Left ventricle myocardium inferior (tissue), 1 donor: ENCODE measurements around the gene AUTS2. TPM values are rescaled to one million over a fixed set of nuclear protein-coding genes. Genes with fewer than 3 reads are reported as not detected.

Experiments used
- DNase-seq: peaks from one replicate; pipeline ENCODE4 v3.0.0-alpha.2; 2020
- H3K27ac ChIP-seq: fragments of 200-600 bp; replicated peaks from 2 replicates; pipeline ENCODE4 v1.8.0; 2021
- H3K27me3 ChIP-seq: fragments of 200-600 bp; 2 replicates; pipeline ENCODE4 v1.8.0; 2021; ENCODE audit warnings: low read depth
- H3K36me3 ChIP-seq: fragments of 200-600 bp; 2 replicates; pipeline ENCODE4 v1.8.0; 2021
- H3K4me1 ChIP-seq: fragments of 200-600 bp; 2 replicates; pipeline ENCODE4 v1.8.0; 2021
- H3K4me3 ChIP-seq: fragments of 200-600 bp; 2 replicates; pipeline ENCODE4 v1.8.0; 2021; ENCODE audit warnings: mild to moderate bottlenecking, moderate library complexity
- H3K9me3 ChIP-seq: fragments of 200-600 bp; replicated peaks from 2 replicates; pipeline ENCODE4 v1.8.0; 2021
- CTCF ChIP-seq: fragments of 200-600 bp; IDR thresholded peaks from 2 replicates; pipeline ENCODE4 v1.8.0; 2021; ENCODE audit warnings: antibody characterized with exemption, mild to moderate bottlenecking, borderline replicate concordance
- intact Hi-C: fragments of 100-400 bp; cut with micrococcal nuclease; formaldehyde crosslinking; loops from one replicate; pipeline ENCODE4 v1.11.0; 2022
- total RNA-seq: library from RNA; stranded (reverse); fragmentation: NEBNext Ultra II Directional; extraction: Animal tissue kit (Norgen Biotek cat#: 25700); gene quantifications from one replicate; pipeline ENCODE4 v1.2.1, GENCODE V29; 2021
- donor health status: DM: no; HTN: yes; CAD: no; lungs with severe emphysema.

AUTS2 gene
- total RNA-seq, 1 donor from 2014 or later: 10.5 TPM

DNA sequence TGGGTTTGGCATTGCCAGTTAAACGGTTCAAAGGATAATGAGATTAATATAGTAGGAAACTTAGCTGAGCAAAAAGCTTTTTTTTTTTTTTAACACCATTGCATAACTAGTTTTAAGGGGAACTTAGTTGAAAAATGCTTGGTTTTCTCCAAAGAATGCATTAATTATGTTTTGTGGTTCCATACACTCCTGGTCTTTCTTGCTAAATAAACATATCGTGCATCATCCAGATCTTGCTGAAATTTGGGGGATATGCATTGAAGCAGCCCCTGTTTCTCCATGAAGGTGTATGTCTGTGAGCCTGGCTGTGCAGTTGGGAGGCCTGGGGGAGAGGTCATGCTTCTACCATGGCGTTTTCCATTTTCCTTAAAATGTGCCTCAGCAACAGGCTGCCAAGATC, 975.4 kb downstream of the AUTS2 start:
- Histone ChIP-seq H3K36me3 (no peaks in the 10 kb centered on the region), H3K4me3 (no peak overlapping the region), H3K27me3 (no peaks in the 10 kb centered on the region), H3K27ac (no peak overlapping the region), H3K9me3 (no peaks in the 10 kb centered on the region), H3K4me1 (peaks cover 18% of the 10 kb centered on the region)
- intact Hi-C loops: no loop called here
- no peak for TF ChIP-seq CTCF
- no peak for DNase-seq

DNA sequence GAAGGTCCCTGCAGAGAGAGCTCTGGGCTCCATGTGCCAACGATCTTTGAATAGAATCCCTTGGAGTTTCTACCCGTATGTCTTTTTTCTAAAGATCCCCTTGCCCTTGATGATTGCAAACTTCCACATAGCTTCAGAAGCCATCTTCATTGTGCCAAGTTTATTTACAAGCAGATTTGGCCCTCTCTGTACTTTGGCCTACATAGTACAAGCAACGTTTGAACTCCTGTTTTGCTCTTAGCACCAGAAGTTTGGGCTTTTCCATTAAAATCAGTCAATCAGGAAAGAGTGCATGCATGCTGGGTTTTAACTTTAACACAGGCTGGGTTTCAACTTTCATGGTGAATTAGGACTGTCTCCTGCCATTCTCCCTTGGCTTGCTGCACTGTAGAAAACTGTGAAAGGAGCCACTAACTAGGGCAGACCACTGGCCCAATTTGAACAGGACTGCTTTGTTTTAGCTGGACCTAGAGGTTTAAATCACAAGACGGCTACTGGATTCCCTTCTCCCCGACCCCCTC, 976.1 kb downstream of the AUTS2 start:
- Histone ChIP-seq H3K27ac (no peak overlapping the region), H3K27me3 (no peaks in the 10 kb centered on the region), H3K4me3 (no peak overlapping the region), H3K9me3 (no peaks in the 10 kb centered on the region), H3K36me3 (no peaks in the 10 kb centered on the region), H3K4me1 (peaks cover 11% of the 10 kb centered on the region)
- no peak for DNase-seq
- intact Hi-C loops: no loop called here
- no peak for TF ChIP-seq CTCF

GRCh38 chr7:70574970-70575799, 976.9 kb downstream of the AUTS2 start:
- intact Hi-C loops: no loop called here
- H3K9me3 ChIP-seq: no peaks in the 10 kb centered on the region
- no peak for DNase-seq

GRCh38 chr7:70577078-70577477, 978.8 kb downstream of the AUTS2 start:
- no peak overlapping the region for H3K27ac ChIP-seq
- no peaks in the 10 kb centered on the region for H3K27me3 ChIP-seq
- H3K4me1 ChIP-seq: no peaks in the 10 kb centered on the region
- H3K4me3 ChIP-seq: no peak overlapping the region
- intact Hi-C loops: no loop called here
- no peaks in the 10 kb centered on the region for H3K9me3 ChIP-seq
- no peak for TF ChIP-seq CTCF
- no peaks in the 10 kb centered on the region for H3K36me3 ChIP-seq
- DNase-seq: no peak

More at GRCh38 chr7:70574970-70575799, 976.9 kb downstream of the AUTS2 start:
- Histone ChIP-seq H3K4me3 (no peak overlapping the region), H3K27me3 (no peaks in the 10 kb centered on the region), H3K27ac (no peak overlapping the region), H3K4me1 (peaks cover 3% of the 10 kb centered on the region), H3K36me3 (no peaks in the 10 kb centered on the region)
- no peak for TF ChIP-seq CTCF

DNA sequence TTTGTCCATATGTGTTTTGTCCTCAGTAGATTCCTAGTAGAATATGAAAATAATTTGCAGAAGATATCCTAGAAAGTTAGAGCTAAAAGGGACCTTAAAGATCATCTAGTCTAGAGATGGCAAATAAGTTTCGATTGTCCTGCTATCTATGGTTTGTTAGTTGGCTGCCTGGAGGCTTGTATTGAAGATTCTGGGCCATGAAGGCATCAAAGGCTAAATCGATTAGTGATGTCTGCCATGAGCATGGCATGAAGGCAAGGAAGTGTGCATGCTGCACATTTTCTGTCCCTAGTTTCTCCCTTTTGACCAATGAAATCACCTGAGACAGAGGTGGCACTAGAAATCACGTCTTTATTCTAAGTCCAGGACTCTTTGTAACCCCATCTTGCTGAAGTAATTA, 979.9 kb downstream of the AUTS2 start:
- no peaks in the 10 kb centered on the region for H3K9me3 ChIP-seq
- TF ChIP-seq CTCF: no peak
- H3K27me3 ChIP-seq: no peaks in the 10 kb centered on the region

More for the DNA sequence above, 979.9 kb downstream of the AUTS2 start:
- H3K36me3 ChIP-seq: no peaks in the 10 kb centered on the region
- H3K4me3 ChIP-seq: no peak overlapping the region
- intact Hi-C loops: no loop called here
- no peak for DNase-seq
- no peaks in the 10 kb centered on the region for H3K4me1 ChIP-seq
- no peak overlapping the region for H3K27ac ChIP-seq
